Measurements from ENCODE around the gene BAMBI.

The BAMBI gene

GRCh38 chr10:28663576-28664368, 13.5 kb upstream of the BAMBI start:
- peak; percentile 42 for DNase-seq (ENCODE audit: insufficient read length, low spot score)
- peak; percentile 98 for TF ChIP-seq CTCF (IDR thresholded peaks at IDR 0.05; ENCODE audit: insufficient read depth, missing control alignments)
- peak; percentile 16 for FAIRE-seq

- FAIRE-seq (no peak), DNase-seq (ENCODE audit: insufficient read length, low spot score) (no peak)
- no peak for TF ChIP-seq CTCF (IDR thresholded peaks at IDR 0.05; ENCODE audit: insufficient read depth, missing control alignments)
Observed at GRCh38 chr10:28664369-28664740, 13.0 kb upstream of the BAMBI start.

GRCh38 chr10:28666751-28667467, 10.4 kb upstream of the BAMBI start:
- DNase-seq (ENCODE audit: insufficient read length, low spot score) (no peak), FAIRE-seq (no peak)
- TF ChIP-seq CTCF (IDR thresholded peaks at IDR 0.05; ENCODE audit: insufficient read depth, missing control alignments) = no peak

- DNase-seq (ENCODE audit: insufficient read length, low spot score) (no peak), FAIRE-seq (no peak)
- TF ChIP-seq CTCF (IDR thresholded peaks at IDR 0.05; ENCODE audit: insufficient read depth, missing control alignments) = no peak
Observed at GRCh38 chr10:28668363-28669226, 8.7 kb upstream of the BAMBI start.

GRCh38 chr10:28669227-28670173, 7.8 kb upstream of the BAMBI start:
- no peak for DNase-seq (ENCODE audit: insufficient read length, low spot score)

More at GRCh38 chr10:28669227-28670173, 7.8 kb upstream of the BAMBI start:
- no peak for TF ChIP-seq CTCF (IDR thresholded peaks at IDR 0.05; ENCODE audit: insufficient read depth, missing control alignments)
- no peak for FAIRE-seq
